ENCODE data around the gene MAD1L1.

GRCh38 chr7:1895664-1896515, 336.9 kb downstream of the MAD1L1 start:
- TF ChIP-seq, protein P1, sequence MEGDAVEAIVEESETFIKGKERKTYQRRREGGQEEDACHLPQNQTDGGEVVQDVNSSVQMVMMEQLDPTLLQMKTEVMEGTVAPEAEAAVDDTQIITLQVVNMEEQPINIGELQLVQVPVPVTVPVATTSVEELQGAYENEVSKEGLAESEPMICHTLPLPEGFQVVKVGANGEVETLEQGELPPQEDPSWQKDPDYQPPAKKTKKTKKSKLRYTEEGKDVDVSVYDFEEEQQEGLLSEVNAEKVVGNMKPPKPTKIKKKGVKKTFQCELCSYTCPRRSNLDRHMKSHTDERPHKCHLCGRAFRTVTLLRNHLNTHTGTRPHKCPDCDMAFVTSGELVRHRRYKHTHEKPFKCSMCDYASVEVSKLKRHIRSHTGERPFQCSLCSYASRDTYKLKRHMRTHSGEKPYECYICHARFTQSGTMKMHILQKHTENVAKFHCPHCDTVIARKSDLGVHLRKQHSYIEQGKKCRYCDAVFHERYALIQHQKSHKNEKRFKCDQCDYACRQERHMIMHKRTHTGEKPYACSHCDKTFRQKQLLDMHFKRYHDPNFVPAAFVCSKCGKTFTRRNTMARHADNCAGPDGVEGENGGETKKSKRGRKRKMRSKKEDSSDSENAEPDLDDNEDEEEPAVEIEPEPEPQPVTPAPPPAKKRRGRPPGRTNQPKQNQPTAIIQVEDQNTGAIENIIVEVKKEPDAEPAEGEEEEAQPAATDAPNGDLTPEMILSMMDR (conservative IDR thresholded peaks at IDR 0.05; ENCODE audit: low read length): no peak
- TF ChIP-seq EZH2phosphoT487 (IDR thresholded peaks at IDR 0.05; ENCODE audit: borderline replicate concordance, low read depth, low read length): no peak

Measured in OCI-LY7 (cell line).